DOHH2 (cell line): Measurements from ENCODE around the gene MGAT4B.

Experiments used
- H3F3A ChIP-seq: fragments of 200-600 bp; sonication (generic), shearing (Covaris generic); 2 replicates; pipeline ENCODE4 v1.6.0; 2016; ENCODE audit warnings: antibody characterized with exemption, mild to moderate bottlenecking; ENCODE audit not compliant: control insufficient read depth, insufficient read depth
- H3K27ac ChIP-seq: fragments of 200-600 bp; sonication (generic); 2 replicates; pipeline ENCODE4 v1.5.1; 2014; ENCODE audit warnings: low read depth, mild to moderate bottlenecking, low read length, moderate library complexity
- H3K27me3 ChIP-seq: fragments of 200-600 bp; sonication (generic); 2 replicates; pipeline ENCODE4 v1.6.1; 2014; ENCODE audit warnings: mild to moderate bottlenecking, low read length, mixed read lengths; ENCODE audit not compliant: control insufficient read depth
- H3K36me3 ChIP-seq: fragments of 200-600 bp; sonication (generic); 2 replicates; pipeline ENCODE4 v1.6.1; 2014; ENCODE audit warnings: mild to moderate bottlenecking, low read length, moderate library complexity, mixed read lengths; ENCODE audit not compliant: control insufficient read depth
- H3K4me1 ChIP-seq: fragments of 200-600 bp; sonication (generic); 2 replicates; pipeline ENCODE4 v1.6.1; 2014; ENCODE audit warnings: mild to moderate bottlenecking, low read length, mixed read lengths; ENCODE audit not compliant: control insufficient read depth
- H3K4me2 ChIP-seq: fragments of 200-600 bp; sonication (generic); 2 replicates; pipeline ENCODE4 v1.6.0; 2014; ENCODE audit warnings: mild to moderate bottlenecking, low read length, moderate library complexity
- H3K4me3 ChIP-seq: fragments of 200-600 bp; sonication (generic); 2 replicates; pipeline ENCODE4 v1.5.1; 2014; ENCODE audit warnings: mild to moderate bottlenecking, low read length, mixed read lengths
- H3K79me2 ChIP-seq: fragments of 200-600 bp; sonication (generic); 2 replicates; pipeline ENCODE4 v1.6.1; 2014; ENCODE audit warnings: mild to moderate bottlenecking, low read length, mixed read lengths; ENCODE audit not compliant: control insufficient read depth
- H3K9me2 ChIP-seq: fragments of 200-600 bp; sonication (generic); replicated peaks from 2 replicates; pipeline ENCODE4 v1.6.1; 2014; ENCODE audit warnings: mild to moderate bottlenecking, low read length, mixed read lengths; ENCODE audit not compliant: control insufficient read depth
- H3K9me3 ChIP-seq: fragments of 200-600 bp; sonication (generic); 2 replicates; pipeline ENCODE4 v1.6.1; 2014; ENCODE audit warnings: antibody characterized with exemption, low read length, mixed read lengths; ENCODE audit not compliant: control insufficient read depth, insufficient read depth
- H4K20me1 ChIP-seq: fragments of 200-600 bp; sonication (generic); 2 replicates; pipeline ENCODE4 v1.6.0; 2014; ENCODE audit warnings: low read depth, mild to moderate bottlenecking, antibody characterized with exemption, low read length, moderate library complexity; ENCODE audit not compliant: control insufficient read depth, insufficient read depth
- EZH2phosphoT487 ChIP-seq: fragments of 200-600 bp; sonication (generic); IDR thresholded peaks from 2 replicates; pipeline ENCODE4 v1.6.1; 2017; ENCODE audit warnings: borderline replicate concordance, mild to moderate bottlenecking, antibody characterized with exemption, low read length, moderate library complexity, mixed read lengths
- TF ChIP-seq, protein P1 (sequence below): fragments of 200-600 bp; sonication (generic); IDR thresholded peaks from one replicate; pipeline ENCODE4 v1.5.1; 2014; ENCODE audit warnings: antibody characterized with exemption, mild to moderate bottlenecking, low read depth, low read length; ENCODE audit not compliant: poor library complexity, severe bottlenecking

Gene MGAT4B

DNA sequence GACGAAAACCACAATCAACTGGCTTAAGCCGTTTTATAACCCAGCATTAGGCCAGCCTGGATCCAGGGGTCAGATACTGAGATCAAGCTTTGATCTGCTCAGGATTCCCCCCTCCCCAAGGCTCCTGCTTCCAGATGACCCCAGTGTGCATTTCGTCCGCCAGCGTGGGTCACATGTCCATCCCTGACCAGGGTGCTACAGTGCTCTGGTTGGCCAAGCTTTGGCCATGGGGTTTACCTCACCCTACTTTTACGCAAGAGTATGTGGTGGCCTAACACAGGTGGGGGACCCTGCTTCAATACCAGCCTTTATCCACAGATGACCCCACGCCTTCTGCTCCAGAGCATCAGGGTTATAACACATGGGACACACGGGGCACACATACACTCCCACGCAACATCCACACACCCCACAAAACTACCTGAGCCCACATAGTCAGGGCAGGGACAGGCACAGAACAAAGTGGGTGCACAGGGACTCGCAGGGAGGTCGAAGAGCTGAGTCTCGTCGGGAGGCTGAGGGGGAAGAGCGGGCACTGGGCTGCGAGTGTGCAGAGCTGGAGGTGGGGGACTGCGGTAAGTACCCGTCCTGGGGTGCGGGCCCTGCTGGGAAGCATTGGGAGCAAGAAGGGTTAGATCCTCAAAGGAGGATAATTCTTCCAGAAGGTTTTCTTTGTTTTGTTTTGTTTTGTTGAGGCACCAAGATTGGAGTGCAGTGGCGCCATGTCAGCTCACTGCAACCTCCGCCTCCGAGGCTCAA lies 9.0 kb upstream of the MGAT4B start:
- no peak overlapping the region for H3K27ac ChIP-seq
- H3F3A ChIP-seq = peaks cover 5% of the 10 kb centered on the region; the same call in 1 of the 2 replicates
- peaks cover 11% of the 10 kb centered on the region for H3K36me3 ChIP-seq
- H3K9me2 ChIP-seq = no peaks in the 10 kb centered on the region
- H3K9me3 ChIP-seq = no peaks in the 10 kb centered on the region
- no peak overlapping the region for H3K4me2 ChIP-seq
- peaks cover 4% of the 10 kb centered on the region; the same call in 1 of the 2 replicates for H3K79me2 ChIP-seq
- peaks cover 26% of the 10 kb centered on the region for H3K4me1 ChIP-seq
- TF ChIP-seq EZH2phosphoT487 = no peak
- no peaks in the 10 kb centered on the region for H3K27me3 ChIP-seq
- H3K4me3 ChIP-seq = no peak overlapping the region
- H4K20me1 ChIP-seq = no peaks in the 10 kb centered on the region

DNA sequence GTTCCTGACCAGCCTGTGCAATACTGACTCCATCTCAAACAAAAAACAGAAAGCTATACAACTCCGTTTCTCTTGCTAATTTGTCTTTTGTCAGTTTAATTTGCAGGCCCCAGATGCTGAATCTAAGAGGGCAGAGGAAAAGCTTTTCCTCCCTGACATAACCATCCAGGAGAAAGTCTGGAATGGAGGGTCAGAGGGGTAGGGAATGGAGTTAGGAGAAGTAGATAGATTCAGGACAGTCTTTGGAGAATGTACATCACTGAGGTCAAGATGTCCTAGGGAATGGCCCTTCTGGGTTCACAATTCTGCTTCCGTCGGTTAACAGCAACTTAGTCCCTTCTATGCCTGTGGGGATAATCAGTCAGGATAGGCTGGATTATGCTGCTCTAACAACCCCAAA lies 7.4 kb upstream of the MGAT4B start:
- H3F3A ChIP-seq = no peaks in the 10 kb centered on the region
- H3K4me2 ChIP-seq = no peak overlapping the region
- H3K36me3 ChIP-seq = peaks cover 11% of the 10 kb centered on the region
- H3K4me3 ChIP-seq = no peak overlapping the region
- no peaks in the 10 kb centered on the region for H3K79me2 ChIP-seq
- no peaks in the 10 kb centered on the region for H3K27me3 ChIP-seq
- H3K27ac ChIP-seq = no peak overlapping the region
- H3K9me2 ChIP-seq = no peaks in the 10 kb centered on the region
- no peak for TF ChIP-seq EZH2phosphoT487
- TF ChIP-seq, protein P1, sequence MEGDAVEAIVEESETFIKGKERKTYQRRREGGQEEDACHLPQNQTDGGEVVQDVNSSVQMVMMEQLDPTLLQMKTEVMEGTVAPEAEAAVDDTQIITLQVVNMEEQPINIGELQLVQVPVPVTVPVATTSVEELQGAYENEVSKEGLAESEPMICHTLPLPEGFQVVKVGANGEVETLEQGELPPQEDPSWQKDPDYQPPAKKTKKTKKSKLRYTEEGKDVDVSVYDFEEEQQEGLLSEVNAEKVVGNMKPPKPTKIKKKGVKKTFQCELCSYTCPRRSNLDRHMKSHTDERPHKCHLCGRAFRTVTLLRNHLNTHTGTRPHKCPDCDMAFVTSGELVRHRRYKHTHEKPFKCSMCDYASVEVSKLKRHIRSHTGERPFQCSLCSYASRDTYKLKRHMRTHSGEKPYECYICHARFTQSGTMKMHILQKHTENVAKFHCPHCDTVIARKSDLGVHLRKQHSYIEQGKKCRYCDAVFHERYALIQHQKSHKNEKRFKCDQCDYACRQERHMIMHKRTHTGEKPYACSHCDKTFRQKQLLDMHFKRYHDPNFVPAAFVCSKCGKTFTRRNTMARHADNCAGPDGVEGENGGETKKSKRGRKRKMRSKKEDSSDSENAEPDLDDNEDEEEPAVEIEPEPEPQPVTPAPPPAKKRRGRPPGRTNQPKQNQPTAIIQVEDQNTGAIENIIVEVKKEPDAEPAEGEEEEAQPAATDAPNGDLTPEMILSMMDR = no peak
- H4K20me1 ChIP-seq = no peaks in the 10 kb centered on the region
- H3K9me3 ChIP-seq = no peaks in the 10 kb centered on the region
- peaks cover 11% of the 10 kb centered on the region for H3K4me1 ChIP-seq

DNA sequence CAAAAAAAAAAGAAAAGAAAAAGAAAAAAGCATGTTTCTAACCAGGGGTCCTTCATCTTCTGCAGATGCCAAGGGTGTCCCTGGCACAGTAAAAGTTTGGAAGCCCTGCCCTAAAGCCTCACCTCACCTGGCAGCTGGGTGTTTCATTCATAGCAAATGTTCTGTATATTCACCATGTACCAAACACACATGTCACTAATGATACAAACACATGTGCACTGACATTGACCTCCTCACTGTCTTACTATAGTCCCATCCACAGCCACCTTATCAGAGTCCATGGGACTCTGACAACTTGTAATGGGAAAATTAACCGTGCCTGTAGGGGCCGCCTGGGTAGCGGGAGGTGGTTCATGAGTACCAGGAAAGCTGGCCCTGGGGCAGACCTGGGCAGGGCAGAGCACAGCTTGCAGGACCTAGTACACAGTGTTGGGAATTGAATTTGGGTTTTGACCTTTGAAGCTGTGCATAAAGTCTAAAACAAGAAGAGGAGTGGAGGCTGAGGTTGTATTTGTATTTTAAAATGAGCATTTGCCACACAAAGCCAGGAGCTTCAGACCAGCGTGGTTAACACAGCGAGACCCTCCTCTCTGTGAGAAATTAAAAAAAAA lies 6.4 kb upstream of the MGAT4B start:
- no peak overlapping the region for H3K4me2 ChIP-seq
- H3K79me2 ChIP-seq = peaks cover 2% of the 10 kb centered on the region
- H4K20me1 ChIP-seq = no peaks in the 10 kb centered on the region
- H3K4me3 ChIP-seq = no peak overlapping the region
- no peak overlapping the region for H3K27ac ChIP-seq
- H3K27me3 ChIP-seq = no peaks in the 10 kb centered on the region
- peaks cover 4% of the 10 kb centered on the region; the same call in 1 of the 2 replicates for H3F3A ChIP-seq
- no peaks in the 10 kb centered on the region for H3K9me3 ChIP-seq
- H3K36me3 ChIP-seq = peaks cover 11% of the 10 kb centered on the region
- peaks cover 2% of the 10 kb centered on the region for H3K4me1 ChIP-seq
- no peaks in the 10 kb centered on the region for H3K9me2 ChIP-seq
- TF ChIP-seq EZH2phosphoT487 = no peak
- TF ChIP-seq, protein P1 = no peak
